Spleen (tissue), 7 donors: Measurements from ENCODE around the gene OTOG.

Experiments
- POLR2A ChIP-seq, 3 donors: fragments of 450-650 bp; IDR thresholded peaks; one replicate each; pipeline ENCODE4 v1.5.1; 2017; ENCODE audit warnings: antibody characterized with exemption in 3 of 3, mild to moderate bottlenecking in 1 of 3
- POLR2AphosphoS5 ChIP-seq, 3 donors: sonication (generic); formaldehyde crosslinking; IDR thresholded peaks; one replicate each; pipeline ENCODE4 v1.5.1; 2017; ENCODE audit warnings: antibody characterized with exemption in 3 of 3
- TF ChIP-seq, protein P1 (sequence below), 11 experiments: fragments of 200-600 bp in 7 of 11; fragments of 450-650 bp in 4 of 11; sonication (generic) in 4 of 11; IDR thresholded peaks in 8 of 11; conservative IDR thresholded peaks in 3 of 11; 1 replicate in 7 of 11; 2 replicates in 4 of 11; pipeline versions ENCODE4 v1.4.0 to v1.8.0; 2016 to 2021; ENCODE audit warnings: antibody characterized with exemption in 11 of 11, inconsistent platforms in 4 of 11, mild to moderate bottlenecking in 1 of 11
- donor health status: DM: no; HTN: no; CAD: no; lungs with moderate emphysema.
- donor health status: DM: no; HTN: no; CAD: no.
- donor health status: DM: no; HTN: no; CAD: no.

DNA sequence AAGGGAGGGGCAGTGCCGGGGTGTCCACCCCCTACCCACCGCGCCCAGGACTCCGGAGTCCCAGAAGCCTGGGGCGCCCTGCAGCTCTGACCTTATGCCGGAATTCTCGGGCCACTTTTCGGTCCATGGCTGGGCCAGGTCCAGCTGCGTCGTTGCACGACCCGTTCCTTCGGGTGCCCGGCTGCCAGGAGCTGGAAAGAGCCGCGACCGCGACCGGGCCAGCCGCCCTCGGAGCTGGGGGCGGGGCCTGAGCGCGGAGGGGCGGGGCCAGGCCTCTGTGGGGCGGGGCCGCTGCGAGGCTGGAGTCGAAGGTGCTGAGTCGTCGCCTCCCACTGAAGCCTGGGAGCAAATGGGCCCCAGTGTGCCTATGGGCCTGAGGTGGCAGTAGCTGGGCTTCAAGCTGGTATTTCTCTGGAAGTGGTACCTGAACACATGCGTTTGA lies 2.9 kb upstream of the OTOG start, which contains the start of gene USH1C:
- TF ChIP-seq POLR2A (IDR thresholded peaks at IDR 0.05) (no peak), POLR2AphosphoS5 (IDR thresholded peaks at IDR 0.05) (no peak)
- TF ChIP-seq, protein P1, sequence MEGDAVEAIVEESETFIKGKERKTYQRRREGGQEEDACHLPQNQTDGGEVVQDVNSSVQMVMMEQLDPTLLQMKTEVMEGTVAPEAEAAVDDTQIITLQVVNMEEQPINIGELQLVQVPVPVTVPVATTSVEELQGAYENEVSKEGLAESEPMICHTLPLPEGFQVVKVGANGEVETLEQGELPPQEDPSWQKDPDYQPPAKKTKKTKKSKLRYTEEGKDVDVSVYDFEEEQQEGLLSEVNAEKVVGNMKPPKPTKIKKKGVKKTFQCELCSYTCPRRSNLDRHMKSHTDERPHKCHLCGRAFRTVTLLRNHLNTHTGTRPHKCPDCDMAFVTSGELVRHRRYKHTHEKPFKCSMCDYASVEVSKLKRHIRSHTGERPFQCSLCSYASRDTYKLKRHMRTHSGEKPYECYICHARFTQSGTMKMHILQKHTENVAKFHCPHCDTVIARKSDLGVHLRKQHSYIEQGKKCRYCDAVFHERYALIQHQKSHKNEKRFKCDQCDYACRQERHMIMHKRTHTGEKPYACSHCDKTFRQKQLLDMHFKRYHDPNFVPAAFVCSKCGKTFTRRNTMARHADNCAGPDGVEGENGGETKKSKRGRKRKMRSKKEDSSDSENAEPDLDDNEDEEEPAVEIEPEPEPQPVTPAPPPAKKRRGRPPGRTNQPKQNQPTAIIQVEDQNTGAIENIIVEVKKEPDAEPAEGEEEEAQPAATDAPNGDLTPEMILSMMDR (IDR thresholded peaks at IDR 0.05 in 8 of 11, conservative IDR thresholded peaks at IDR 0.05 in 3 of 11) = no peak
